A549 (cell line): ENCODE results near the gene ARMC6.

Experiments used
- POLR2A ChIP-seq: IDR thresholded peaks from 2 replicates; pipeline ENCODE4 v1.6.1; 2012; ENCODE audit warnings: mild to moderate bottlenecking, low read length
- TF ChIP-seq, protein P1 (sequence below): fragments of >200 bp; sonication (Bioruptor Twin); formaldehyde crosslinking; IDR thresholded peaks from 3 replicates; pipeline ENCODE4 v1.5.1; 2016
- TF ChIP-seq, protein P2 (sequence below): fragments of 450-650 bp; IDR thresholded peaks from 2 replicates; pipeline ENCODE4 v1.6.1; 2014; ENCODE audit warnings: antibody characterized with exemption

DNA sequence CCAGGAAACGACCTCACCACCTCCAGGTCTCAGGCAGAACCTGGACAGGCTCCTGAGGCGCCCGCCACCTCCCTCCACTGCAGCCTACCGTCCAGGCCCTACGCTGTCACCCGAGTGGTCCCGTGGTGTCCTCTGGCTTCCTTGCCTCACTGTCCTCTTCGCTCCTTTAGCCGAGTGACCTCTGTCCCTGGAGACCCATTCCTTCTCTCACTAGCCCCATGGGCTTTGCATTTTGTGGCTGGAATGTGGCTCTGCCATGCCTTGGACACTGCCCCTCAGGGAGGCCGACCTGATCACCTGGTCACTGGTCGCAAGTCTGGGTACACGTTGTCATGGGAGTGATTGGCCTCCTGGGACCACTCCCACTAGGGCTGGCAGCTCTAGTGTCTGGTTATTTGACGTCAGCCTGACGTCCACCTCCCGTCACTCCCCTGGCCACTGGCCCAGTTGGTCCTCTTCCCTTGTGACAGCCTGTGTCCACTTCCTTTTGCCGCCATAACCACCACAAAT is 48.3 kb downstream of the ARMC6 start:
- TF ChIP-seq, protein P1, sequence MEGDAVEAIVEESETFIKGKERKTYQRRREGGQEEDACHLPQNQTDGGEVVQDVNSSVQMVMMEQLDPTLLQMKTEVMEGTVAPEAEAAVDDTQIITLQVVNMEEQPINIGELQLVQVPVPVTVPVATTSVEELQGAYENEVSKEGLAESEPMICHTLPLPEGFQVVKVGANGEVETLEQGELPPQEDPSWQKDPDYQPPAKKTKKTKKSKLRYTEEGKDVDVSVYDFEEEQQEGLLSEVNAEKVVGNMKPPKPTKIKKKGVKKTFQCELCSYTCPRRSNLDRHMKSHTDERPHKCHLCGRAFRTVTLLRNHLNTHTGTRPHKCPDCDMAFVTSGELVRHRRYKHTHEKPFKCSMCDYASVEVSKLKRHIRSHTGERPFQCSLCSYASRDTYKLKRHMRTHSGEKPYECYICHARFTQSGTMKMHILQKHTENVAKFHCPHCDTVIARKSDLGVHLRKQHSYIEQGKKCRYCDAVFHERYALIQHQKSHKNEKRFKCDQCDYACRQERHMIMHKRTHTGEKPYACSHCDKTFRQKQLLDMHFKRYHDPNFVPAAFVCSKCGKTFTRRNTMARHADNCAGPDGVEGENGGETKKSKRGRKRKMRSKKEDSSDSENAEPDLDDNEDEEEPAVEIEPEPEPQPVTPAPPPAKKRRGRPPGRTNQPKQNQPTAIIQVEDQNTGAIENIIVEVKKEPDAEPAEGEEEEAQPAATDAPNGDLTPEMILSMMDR, result no peak
- no peak for TF ChIP-seq POLR2A
- TF ChIP-seq, protein P2, sequence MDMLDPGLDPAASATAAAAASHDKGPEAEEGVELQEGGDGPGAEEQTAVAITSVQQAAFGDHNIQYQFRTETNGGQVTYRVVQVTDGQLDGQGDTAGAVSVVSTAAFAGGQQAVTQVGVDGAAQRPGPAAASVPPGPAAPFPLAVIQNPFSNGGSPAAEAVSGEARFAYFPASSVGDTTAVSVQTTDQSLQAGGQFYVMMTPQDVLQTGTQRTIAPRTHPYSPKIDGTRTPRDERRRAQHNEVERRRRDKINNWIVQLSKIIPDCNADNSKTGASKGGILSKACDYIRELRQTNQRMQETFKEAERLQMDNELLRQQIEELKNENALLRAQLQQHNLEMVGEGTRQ, result no peak
